ENCODE measurements around the gene EGFR. TPM values are rescaled to one million over a fixed set of nuclear protein-coding genes. Genes with fewer than 3 reads are reported as not detected.
A peak's percentile ranks its signal among the peaks of the same experiment; 100 is the strongest.

The EGFR gene
- total RNA-seq, 1 donor from 2014 or later: 78.3 TPM

DNA sequence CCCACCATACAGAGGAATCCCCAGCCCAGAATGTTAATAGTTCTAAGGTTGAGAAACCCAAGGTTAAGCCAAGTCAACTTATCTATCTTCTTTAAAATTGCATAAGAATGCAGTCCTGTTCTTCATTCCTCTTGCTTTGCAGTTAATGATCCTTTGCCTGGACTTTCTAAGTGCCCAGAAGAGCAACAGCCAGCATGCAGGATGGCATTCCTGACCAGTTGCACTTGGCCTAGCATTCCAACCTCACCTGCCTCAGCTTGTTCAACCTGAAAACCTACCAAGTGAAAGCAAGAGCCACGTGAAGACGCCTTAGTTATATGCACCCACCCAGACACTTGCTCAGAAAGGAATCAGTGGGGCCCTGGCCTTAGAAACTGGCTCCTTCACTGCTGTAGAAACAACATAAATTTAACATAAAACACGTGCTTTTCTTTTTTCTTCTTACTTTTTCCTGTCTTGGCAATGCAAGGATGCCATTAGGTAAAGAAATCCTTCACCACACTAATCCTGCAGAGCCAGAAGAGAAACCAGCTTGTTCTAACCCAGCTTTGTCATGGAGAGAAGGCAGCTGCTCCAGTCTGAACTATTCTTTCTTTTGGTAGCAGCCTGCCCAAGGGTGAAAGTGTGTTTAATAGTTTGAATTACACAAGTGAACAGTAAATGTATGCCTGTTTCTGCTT is 25.0 kb downstream of the EGFR start:
- Histone ChIP-seq H3K9me3 (no peaks in the 10 kb centered on the region), H3K27ac (peak overlapping the region; percentile 20), H3K4me3 (no peak overlapping the region), H3K36me3 (no peaks in the 10 kb centered on the region), H3K27me3 (no peaks in the 10 kb centered on the region), H3K4me1 (peaks cover 12% of the 10 kb centered on the region)
- DNase-seq (no peak), ATAC-seq (peak; percentile 73)
- intact Hi-C loops (cut with DNase I): no loop called here
- TF ChIP-seq, protein P1, sequence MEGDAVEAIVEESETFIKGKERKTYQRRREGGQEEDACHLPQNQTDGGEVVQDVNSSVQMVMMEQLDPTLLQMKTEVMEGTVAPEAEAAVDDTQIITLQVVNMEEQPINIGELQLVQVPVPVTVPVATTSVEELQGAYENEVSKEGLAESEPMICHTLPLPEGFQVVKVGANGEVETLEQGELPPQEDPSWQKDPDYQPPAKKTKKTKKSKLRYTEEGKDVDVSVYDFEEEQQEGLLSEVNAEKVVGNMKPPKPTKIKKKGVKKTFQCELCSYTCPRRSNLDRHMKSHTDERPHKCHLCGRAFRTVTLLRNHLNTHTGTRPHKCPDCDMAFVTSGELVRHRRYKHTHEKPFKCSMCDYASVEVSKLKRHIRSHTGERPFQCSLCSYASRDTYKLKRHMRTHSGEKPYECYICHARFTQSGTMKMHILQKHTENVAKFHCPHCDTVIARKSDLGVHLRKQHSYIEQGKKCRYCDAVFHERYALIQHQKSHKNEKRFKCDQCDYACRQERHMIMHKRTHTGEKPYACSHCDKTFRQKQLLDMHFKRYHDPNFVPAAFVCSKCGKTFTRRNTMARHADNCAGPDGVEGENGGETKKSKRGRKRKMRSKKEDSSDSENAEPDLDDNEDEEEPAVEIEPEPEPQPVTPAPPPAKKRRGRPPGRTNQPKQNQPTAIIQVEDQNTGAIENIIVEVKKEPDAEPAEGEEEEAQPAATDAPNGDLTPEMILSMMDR (IDR thresholded peaks at IDR 0.05): no peak

DNA sequence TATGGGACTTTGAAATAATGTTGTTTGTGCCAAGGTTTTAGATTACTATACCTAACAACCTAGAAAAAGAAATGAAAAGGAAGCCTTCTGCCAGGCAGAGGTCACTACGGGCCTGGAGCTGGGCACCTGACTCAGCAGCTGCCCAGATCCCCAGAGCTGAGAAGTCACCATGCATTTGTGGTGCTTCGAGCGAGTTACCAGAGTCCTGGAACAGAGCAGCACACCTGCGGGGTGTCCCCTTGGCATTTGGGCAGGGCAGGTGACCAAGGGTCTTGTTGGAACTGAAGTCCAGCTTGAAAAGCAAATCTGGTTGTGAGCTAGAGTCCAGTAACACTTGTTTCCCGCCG is 25.5 kb downstream of the EGFR start:
- no peak for DNase-seq
- Histone ChIP-seq H3K36me3 (no peaks in the 10 kb centered on the region), H3K27ac (peak overlapping the region; percentile 20), H3K27me3 (no peaks in the 10 kb centered on the region), H3K4me1 (peaks cover 13% of the 10 kb centered on the region), H3K4me3 (no peak overlapping the region), H3K9me3 (no peaks in the 10 kb centered on the region)
- intact Hi-C loops (cut with DNase I): no loop called here
- no peak for ATAC-seq
- TF ChIP-seq, protein P1 (IDR thresholded peaks at IDR 0.05): no peak

DNA sequence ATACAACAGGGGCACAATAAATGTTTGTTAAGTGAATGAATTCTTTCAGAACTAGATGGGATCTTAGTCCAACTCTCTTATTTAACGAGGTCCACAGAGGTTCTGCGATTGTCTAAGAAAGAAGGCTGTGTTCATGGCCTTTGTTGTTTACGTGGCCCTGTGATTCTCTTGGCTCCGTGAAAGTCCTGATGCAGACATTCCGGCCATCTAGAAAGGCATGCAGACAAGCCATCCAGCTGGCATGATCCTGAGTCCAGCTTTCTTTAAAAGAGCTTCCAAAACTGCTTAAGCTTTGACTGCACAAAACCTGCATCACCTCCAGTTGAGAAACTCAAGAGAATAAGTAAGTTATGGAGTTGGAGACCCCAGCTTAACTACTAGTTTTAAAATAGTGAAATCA is 26.0 kb downstream of the EGFR start:
- ATAC-seq (no peak), DNase-seq (no peak)
- H3K27ac ChIP-seq: no peak overlapping the region
- TF ChIP-seq, protein P1 (IDR thresholded peaks at IDR 0.05): no peak
- H3K36me3 ChIP-seq: no peaks in the 10 kb centered on the region
- no peaks in the 10 kb centered on the region for H3K27me3 ChIP-seq
- H3K9me3 ChIP-seq: no peaks in the 10 kb centered on the region
- intact Hi-C loops (cut with DNase I): no loop called here
- no peak overlapping the region for H3K4me3 ChIP-seq
- H3K4me1 ChIP-seq: peaks cover 13% of the 10 kb centered on the region

DNA sequence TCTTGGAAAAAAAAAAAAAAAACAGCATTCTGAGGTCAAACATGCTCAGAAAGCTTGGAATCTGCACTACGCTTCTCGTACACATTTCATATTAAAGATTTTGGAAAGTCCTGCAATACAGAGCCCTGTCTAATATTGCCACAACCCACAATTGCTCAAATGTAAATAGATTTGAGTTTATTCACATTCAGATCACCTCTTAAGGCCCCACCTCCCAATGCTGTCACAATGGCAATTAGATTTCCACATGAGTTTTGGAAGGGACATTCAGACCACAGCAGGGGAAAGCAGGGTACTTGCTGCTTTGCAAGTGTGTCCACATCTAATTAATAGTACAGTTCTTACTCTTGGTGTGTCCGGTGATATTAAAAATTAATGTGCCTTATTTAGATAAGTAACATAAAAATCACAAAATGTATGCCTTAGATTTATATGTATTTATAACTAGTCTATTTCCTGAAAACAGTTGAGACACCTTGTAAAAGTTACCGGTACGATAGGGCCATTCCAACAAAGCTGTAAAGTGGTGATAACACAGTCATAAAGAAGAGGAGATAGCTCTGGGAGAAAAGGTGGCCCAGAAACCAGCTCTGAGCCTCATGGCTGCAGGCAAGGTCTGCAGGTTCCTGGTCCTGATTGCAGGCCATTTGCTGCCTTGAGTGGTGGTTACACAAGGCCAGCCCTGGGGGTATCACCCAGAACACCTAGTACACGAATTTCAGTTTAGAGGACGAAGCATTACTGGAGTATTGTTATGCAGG is 27.9 kb downstream of the EGFR start:
- ATAC-seq: peak; percentile 26
- Histone ChIP-seq H3K4me1 (peaks cover 13% of the 10 kb centered on the region), H3K4me3 (no peak overlapping the region), H3K9me3 (no peaks in the 10 kb centered on the region), H3K27ac (no peak overlapping the region), H3K27me3 (no peaks in the 10 kb centered on the region), H3K36me3 (no peaks in the 10 kb centered on the region)
- intact Hi-C loops (cut with DNase I): no loop called here
- no peak for DNase-seq
- TF ChIP-seq, protein P1 (IDR thresholded peaks at IDR 0.05): no peak

DNA sequence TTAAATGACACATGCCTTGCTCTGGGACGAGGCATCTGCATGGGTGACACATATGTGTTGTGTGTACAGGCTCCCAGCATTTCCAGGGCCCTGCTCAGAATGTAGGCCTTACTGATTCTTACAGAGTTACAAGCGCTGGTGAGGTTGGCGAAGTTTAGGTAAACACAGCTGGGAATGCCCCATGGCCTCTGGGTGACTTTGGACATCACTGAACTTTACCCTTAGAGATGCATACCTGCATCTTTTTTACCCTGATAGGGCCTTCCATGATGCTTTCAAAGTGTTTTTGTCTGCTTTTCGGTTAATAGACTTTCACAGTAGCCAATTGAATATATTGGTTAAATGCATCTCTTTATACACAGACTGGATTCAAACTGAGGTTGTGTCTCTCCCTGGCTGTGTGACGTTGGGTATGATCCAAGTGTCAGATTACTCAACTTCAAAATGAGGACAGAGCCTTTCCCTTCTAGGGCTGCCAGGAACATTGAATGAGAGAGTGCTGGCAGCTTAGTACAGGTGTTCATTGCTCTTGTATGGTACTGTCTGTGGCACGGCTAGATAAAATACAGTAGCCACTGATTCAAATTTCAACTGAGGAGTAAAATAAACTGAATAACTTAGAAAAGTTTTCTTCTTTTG is 29.5 kb downstream of the EGFR start:
- TF ChIP-seq, protein P1 (IDR thresholded peaks at IDR 0.05): no peak
- Histone ChIP-seq H3K4me1 (peaks cover 12% of the 10 kb centered on the region), H3K4me3 (no peak overlapping the region), H3K27ac (no peak overlapping the region), H3K27me3 (no peaks in the 10 kb centered on the region), H3K36me3 (no peaks in the 10 kb centered on the region), H3K9me3 (no peaks in the 10 kb centered on the region)
- ATAC-seq (peak; percentile 74), DNase-seq (no peak)
- intact Hi-C loops (cut with DNase I): no loop called here
